ENCODE data around the gene UBA7. TPM values are rescaled to one million over a fixed set of nuclear protein-coding genes. Genes with fewer than 3 reads are reported as not detected.
"Not testable (repeated sequence)": the region's sequence is repeated elsewhere in the genome, so short reads cannot be mapped to it uniquely, and the experiment has no call there.

Gene UBA7
- total RNA-seq, 1 donor: 22.8 TPM

DNA sequence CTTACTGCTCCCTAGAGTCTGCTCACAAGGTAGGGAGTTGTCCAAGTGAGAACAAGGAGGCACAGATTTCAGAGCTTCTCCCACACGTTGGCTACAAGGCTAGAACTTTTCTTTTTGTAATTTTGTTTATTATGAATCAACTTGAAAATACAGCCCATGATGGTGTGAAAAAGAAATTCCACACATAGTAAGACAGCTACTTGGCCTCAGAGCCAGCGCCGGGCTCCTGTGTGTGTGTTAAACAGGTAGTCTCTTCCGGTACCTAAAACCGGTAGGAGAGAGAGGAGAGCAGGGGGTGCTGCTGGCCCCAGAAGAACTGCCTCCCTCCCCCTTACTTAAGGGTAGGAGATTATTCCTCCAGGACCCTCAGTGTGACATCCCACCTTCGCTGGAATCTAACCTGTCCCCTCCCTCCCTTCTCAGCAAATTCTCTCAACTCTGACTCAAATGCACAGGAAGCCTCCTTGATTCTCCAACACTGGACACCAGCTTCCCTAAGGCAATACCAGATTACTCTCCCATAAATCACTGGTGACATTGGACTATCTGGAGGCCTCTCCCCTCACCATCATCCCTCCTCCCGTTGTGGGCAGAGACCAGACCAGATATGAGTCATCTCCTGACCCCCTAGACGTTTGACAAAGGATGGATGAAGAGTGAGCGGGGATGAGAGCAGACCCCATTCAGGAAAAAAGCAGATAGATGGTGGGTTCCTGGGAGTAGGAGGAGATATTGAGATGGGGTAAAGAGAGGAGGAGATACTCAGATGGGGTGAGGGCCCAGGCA, 22.9 kb downstream of the UBA7 start:
- H3K4me3 ChIP-seq (ENCODE audit: low read depth, low read length): no peak overlapping the region
- TF ChIP-seq, protein P1, sequence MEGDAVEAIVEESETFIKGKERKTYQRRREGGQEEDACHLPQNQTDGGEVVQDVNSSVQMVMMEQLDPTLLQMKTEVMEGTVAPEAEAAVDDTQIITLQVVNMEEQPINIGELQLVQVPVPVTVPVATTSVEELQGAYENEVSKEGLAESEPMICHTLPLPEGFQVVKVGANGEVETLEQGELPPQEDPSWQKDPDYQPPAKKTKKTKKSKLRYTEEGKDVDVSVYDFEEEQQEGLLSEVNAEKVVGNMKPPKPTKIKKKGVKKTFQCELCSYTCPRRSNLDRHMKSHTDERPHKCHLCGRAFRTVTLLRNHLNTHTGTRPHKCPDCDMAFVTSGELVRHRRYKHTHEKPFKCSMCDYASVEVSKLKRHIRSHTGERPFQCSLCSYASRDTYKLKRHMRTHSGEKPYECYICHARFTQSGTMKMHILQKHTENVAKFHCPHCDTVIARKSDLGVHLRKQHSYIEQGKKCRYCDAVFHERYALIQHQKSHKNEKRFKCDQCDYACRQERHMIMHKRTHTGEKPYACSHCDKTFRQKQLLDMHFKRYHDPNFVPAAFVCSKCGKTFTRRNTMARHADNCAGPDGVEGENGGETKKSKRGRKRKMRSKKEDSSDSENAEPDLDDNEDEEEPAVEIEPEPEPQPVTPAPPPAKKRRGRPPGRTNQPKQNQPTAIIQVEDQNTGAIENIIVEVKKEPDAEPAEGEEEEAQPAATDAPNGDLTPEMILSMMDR (IDR thresholded peaks at IDR 0.05; ENCODE audit: insufficient read depth, low read length): no peak
- no peak for DNase-seq (ENCODE audit: low read depth)

DNA sequence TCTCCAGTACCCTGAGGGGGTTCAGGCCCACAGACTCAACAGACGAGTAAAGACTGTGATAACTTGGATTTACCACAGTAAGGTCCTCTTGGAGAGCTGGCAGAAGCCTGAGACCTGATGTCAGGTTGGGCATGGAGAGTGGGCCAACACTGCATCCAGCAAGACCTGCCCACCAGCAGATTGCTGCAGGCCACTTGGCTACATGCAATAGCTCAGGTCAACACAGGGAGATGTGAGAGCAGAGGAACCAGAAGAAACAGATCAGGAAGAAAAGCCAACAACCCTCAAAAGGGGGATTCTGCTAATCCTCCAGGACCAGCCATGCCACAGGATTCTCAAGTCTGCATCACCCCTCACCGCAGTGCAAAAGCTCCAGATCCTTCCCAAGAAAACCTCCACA, 25.7 kb downstream of the UBA7 start:
- no peak overlapping the region for H3K4me3 ChIP-seq (ENCODE audit: low read depth, low read length)
- TF ChIP-seq, protein P1 (IDR thresholded peaks at IDR 0.05; ENCODE audit: insufficient read depth, low read length): no peak
- DNase-seq (ENCODE audit: low read depth): no peak

DNA sequence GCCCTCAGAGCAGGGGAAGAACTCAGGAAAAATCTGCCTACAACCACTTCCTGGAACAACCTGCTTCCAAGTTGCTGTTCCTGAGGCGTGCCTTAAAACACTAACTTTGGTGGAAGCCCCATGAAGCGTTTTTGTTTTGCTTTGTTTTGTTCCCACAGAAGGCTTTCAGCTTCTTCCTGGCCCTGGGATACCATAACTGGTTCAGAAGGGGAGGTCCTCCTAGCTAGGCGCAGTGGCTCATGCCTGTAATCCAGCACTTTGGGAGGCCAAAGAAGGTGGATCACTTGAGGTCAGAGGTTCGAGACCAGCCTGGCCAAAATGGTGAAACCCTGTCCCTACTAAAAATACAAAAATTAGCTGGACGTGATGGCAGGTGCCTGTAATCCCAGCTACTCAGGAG, 26.2 kb downstream of the UBA7 start:
- DNase-seq (ENCODE audit: low read depth): no peak
- no peak overlapping the region for H3K4me3 ChIP-seq (ENCODE audit: low read depth, low read length)
- TF ChIP-seq, protein P1 (IDR thresholded peaks at IDR 0.05; ENCODE audit: insufficient read depth, low read length): no peak

DNA sequence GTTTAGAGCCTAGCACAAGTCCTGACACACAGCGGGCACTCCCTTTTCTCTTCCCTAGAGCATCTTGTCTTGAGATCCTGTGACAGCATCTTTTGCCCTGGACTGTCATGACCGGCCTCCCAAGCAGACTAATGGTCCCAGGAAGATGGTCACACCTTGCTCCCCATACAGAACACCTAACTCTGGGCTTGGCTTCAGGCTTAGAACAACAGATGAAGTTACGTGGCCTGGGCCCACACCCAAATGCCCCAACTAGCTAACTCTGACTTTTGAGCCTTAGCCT, 26.6 kb downstream of the UBA7 start:
- H3K4me3 ChIP-seq (ENCODE audit: low read depth, low read length): peak overlapping the region; percentile 60
- TF ChIP-seq, protein P1 (IDR thresholded peaks at IDR 0.05; ENCODE audit: insufficient read depth, low read length): no peak
- no peak for DNase-seq (ENCODE audit: low read depth)

DNA sequence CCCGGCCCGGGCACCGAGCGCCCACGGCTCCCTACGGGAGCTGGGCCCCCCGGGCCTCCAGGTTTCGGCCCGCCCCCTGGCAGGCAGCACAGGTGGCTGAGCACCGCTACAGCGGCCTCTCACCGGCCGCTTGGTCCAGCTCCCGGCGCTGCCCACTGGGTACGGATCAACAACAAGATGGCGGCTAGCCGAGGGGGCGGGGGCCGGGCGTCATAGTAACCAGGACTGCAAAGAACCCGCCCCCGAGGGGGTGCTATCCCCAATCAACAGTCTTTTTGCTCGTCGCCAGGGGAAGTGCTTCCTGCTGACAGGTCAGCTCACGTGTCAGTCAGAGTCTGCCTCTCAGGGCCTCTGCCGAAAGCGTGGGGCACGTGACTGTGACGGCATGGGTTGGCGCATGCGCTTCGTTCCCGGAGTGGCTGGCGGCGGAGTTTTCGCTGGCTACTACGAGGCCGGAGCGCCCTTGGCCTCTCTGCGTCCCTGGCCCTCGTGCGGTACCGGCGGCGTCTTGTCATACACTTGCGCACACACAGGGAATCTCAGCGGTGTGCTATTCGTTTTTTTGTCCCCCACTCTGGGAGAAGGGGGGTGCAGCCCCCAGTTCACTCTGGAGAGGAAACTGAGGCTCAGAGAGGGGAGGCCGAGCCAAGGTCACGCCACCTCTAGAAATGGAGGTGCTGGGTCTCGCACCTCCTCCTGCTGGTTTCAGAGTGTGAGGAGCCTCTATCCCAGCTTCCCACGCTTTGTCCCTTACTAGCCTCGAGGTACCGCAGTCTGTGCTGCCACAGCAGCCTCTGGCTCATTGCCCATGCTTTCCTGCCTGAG, 27.2 kb downstream of the UBA7 start, which contains the start of gene IP6K1:
TSS of gene IP6K1 (minus strand) at position 186 of the 825 bp plus-strand sequence. CDS start 38,502 bp downstream, outside the sequence.
- TF ChIP-seq, protein P1 (IDR thresholded peaks at IDR 0.05; ENCODE audit: insufficient read depth, low read length): no peak
- DNase-seq (ENCODE audit: low read depth): peak; percentile 100
- H3K4me3 ChIP-seq (ENCODE audit: low read depth, low read length): peak within 1 kb of the TSS; percentile 86

DNA sequence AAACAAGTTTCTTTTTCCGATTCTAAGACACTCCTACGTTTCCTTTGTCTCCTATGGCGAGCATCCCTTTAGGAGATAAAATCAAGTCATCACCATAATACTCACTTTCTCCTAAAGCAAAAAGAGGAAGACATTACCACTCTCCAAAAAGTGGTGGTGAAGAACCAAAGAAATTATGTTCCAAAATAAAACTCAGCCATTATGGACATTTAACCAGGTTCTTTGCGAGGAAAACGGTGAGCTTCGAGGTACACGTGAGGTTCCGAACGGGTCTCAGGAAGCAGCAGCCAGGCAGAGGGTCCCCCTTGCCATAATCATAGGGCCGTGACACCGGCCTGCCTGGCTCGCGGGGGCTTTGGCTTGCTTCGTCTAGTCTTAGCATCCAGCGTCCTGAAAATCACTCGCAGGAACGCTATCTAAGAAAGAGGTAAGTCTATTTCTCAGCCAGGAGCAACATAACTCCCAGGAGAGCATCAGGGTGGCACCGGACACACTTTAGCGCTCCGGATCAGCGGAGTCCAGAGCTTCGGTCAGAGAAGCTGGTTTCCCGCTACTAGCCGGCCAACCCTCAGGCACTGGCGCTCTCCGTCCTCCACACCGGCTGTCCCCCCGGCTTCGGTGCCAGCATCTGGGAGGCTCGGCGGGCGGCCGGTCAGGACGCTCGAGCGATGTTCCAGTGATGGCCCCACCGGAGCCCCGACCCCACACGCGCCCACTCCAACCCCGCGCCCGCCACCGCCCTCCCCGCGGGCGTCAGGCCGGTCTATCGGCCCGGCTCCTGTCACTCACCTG, 28.0 kb downstream of the UBA7 start:
- peak; percentile 34 for DNase-seq (ENCODE audit: low read depth)
- peak overlapping the region; percentile 86 for H3K4me3 ChIP-seq (ENCODE audit: low read depth, low read length)
- TF ChIP-seq, protein P1 (IDR thresholded peaks at IDR 0.05; ENCODE audit: insufficient read depth, low read length): no peak

DNA sequence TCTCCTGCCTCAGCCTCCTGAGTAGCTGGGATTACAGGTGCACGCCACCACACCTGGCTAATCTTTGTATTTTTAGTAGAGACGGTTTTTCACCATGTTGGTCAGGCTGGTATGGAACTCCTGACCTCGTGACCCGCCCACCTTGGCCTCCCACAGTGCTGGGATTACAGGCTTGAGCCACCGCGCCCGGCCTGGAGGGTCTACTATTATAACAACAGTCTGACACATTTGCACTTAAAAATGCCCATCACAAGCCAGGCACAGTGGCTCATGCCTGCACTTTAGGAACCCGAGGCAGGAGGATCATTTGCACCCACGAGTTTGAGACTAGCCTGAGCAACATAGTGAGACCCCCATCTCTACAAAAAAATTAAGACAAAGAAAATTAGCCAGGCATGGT, 31.5 kb downstream of the UBA7 start:
- not testable (repeated sequence) for DNase-seq (ENCODE audit: low read depth); H3K4me3 ChIP-seq (ENCODE audit: low read depth, low read length)

Measured in fibroblast of the aortic adventitia (primary cell).